HG02852 (cell line): ENCODE measurements around the gene BMI1.

ENCODE experiments used
- ATAC-seq: cut with Tn5 transposase; IDR thresholded peaks from one replicate; pipeline ENCODE4 v1.9.1; 2021; ENCODE audit warnings: mild to moderate bottlenecking, moderate library complexity; ENCODE audit not compliant: unreplicated experiment

Gene BMI1

DNA sequence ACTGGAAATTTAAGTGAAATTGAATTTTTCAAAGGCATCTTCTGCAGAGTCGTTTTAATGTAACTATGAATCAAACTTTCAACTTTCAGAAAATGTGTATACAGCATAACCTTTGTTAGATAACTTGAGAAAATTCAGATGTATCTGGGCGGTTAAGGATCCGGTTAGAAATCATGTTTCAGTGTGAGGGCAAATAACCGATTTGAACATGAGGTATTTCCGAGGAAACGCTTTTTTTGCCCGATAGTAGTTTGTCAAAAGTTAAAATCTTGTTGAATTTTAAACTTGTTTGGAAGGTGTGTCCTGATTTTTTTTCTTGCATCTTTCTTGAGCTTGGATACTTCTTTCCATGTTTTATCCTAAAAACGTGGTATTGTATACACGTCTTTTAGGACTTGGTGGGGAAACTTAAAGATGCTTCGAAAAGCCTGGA, 1.3 kb upstream of the BMI1 start:
- no peak for ATAC-seq

DNA sequence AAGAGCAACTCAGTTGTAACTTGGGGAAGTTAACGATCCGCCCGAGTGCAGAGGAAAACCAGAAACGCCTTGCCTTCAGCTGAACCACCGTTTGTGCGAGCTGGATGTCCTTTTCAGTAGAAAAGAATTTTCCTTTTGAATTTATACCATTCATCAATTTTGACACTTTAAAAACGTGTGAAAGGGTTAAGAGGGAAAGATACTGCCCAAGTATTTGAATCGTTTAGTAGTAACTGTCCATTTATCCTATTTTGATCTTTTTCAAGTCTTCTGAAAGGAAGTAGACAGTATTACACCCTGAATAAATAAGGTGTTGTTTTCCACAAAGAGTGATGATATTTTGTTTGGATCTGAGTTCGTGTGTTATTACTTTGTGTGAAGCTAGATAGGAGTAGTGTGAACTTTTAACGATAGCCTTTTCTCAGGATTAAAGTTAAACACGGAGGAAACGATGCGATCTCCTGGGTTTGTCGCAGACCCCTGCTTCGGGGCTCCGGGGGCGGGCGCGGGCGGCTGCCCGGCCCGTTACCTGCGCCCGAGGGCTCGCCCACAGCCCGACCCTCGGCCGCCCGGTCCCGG, 830 bp upstream of the BMI1 start:
- ATAC-seq: no peak

DNA sequence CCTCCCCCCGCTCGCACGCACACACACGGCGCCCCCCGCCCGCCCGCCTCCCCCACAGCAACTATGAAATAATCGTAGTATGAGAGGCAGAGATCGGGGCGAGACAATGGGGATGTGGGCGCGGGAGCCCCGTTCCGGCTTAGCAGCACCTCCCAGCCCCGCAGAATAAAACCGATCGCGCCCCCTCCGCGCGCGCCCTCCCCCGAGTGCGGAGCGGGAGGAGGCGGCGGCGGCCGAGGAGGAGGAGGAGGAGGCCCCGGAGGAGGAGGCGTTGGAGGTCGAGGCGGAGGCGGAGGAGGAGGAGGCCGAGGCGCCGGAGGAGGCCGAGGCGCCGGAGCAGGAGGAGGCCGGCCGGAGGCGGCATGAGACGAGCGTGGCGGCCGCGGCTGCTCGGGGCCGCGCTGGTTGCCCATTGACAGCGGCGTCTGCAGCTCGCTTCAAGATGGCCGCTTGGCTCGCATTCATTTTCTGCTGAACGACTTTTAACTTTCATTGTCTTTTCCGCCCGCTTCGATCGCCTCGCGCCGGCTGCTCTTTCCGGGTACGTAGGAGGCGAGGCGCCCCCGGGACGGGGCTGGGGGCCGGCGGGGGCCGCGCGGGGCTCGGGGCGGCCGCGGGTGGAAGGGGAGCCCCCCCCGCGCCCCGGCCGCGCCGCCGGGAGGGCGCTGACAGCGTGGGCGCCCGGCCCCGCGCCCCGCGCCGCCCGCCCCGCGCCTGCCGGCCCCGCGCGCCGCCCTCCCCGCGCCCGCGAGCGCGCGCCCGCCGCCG, 441 bp downstream of the BMI1 start:
- peak; percentile 19 for ATAC-seq

DNA sequence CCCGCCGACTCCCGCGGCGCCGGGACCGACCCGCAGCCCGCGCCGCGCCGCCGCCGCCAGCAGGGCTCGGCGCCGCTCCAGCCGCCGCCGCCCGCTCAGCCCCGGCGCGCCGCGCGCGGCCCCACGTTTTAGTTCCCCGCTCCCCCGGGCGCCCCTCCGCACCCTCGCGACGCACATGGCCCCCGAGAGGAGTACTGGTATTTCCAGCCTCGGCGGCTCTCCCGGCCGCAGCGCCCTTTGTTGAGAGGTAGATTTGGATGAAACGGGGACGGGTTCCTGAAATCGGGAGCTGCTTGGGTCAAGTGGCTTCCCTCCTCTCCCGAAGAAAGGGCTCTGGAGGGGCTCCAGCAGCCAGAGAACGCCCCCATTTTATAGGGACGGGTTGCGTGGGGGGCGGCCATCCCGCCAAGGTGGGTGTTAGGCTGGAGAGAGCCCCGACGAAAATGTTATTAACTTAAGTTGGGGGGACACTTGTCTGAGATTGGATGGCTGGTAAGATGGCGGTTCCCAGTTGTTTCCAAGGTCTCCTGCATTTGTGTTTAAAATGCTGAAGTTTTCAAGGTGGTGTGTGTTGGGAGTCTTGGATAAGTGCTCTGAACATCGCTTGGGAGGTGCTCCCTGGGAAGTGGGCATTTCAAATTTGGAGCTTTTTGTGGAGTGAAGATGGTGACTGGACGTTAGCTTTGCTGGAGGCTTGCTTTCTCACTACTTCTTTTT, 1.2 kb downstream of the BMI1 start:
- no peak for ATAC-seq

DNA sequence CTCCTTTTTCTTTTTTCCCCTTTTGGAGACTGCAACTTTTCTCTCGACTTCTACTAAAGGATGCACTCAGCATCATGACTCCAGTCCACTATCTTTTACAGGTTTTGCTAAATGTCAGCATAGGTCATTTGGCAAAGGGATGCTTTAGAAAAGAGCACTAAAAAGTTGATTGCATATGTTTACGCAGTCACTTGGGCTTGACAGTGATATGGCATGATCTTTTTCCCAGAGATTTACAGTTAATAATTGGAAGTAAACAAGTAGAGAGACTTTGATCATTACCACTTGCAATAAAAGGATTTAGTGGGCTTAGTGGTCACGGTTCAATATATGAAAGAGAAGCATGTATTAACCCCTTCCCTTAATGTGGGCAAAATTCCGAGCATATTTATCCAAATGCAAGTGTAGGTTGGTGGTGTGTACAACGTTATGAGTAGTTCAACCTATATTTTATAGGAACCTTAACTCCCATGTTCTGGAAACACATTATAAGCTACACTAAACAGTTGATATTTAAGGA, 1.8 kb downstream of the BMI1 start:
- no peak for ATAC-seq

DNA sequence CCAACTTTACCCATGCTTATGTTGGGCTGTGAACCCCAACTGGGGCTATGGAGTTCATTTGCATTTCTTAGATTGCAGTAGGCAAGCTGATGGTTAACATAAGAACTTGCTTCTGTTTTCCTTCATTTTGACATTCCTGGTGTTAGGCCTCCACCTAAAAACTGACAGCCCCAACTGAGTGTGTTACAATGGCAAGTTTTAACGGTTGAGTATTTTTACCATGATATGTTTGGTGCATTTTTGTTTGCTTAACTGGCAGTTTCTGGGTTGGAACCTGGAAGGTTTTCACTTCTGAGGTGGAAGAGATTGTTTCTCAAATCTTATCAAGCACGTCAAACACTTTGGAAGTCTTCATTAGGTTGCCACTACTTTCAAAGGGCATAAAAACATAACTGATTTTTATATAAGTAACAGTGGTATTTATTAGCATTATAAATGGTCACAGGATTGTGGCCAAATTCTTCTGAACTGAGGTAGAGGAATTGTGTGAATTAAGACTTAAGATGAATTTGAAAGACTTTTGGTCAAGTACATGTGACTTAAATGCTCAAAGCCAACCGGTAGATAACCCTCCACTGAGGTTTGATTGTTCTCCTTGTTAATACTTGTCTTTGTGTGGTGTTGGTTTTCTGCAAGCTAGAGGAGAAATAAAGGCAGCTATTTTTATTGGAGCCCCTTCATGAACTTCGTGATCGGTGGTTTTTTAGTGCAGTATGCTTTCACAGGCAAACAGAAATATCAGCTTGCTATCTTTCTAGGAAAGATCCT, 2.8 kb downstream of the BMI1 start:
- ATAC-seq: no peak

DNA sequence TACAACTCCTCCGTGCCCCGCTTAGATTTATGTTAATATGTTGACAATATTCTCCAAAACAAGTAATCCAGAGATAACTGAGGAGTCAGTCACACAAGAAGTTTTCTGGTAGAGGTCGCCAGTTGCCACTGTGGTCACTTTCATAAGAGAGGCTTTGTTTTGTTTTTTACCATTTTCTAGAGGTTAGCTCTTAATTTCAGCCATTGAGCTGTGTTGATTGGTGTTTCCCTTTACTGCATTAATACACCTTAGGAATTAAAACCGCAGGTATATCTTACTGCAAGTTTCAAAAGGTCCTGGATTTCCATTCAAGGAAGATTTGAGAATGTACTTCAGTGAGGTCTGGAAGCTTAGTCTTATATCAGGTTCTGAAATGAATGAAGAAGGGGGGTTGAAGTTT, 3.5 kb downstream of the BMI1 start:
- no peak for ATAC-seq

DNA sequence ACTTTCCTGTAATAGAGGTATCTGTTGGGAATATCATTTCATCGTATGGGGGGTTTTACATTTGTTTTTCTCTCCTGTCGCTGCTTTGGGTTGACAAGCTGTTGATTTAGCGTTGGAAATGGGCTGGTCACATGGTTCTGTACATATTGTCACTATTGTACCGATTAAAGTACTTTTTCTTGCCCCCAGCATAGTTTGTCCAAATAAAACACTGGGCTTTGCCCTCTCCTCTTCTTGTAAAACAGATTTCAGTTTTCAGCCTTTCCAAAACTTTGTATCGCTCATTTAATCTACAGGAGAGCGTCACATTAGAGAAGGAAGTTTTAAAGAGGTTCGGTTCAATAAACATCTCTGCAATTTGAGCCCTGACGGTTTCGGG, 4.0 kb downstream of the BMI1 start:
- ATAC-seq: no peak

DNA sequence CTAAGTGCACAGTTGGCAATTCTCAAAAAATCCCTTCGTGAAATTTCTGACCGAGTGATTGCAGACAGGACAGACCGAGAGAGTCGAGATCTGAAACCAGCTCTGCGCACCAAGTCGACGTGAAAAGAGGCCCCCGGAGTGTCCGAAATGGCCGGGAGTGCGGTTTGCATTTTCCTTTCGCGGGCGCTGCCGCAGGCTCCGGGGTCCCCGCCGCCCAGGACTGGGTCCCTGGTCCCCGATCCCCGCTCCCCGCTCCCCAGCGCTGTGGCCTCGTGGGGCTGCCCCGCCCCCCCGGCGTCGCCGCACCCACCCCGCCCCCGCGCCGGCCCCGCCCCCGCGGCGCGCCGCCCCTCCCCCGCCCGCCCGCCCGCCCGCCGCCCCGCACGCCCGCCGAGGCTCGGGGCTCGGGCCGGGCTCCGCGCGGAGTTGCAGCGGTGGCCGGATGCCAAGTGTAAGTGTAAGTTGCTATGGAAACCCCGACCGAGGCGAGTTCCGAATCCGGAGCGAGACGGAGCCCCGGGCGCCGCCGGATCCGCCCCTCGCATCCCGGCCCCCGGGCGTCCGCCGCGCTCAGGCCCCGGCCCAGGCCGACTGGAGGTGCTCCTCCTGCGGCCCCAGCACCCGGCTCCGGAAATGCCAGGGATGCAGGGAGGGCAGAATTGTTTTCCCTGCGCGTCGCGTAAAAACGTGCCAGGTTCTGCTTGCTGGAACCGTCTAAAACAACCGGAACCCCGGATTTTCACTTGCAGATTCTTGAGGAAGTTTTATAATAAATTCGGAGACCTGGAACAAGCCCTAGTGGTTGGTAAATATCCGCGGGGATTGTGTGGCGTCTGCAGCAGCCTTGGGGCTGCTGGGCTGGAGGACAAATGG, 4.6 kb downstream of the BMI1 start:
- peak; percentile 43 for ATAC-seq

DNA sequence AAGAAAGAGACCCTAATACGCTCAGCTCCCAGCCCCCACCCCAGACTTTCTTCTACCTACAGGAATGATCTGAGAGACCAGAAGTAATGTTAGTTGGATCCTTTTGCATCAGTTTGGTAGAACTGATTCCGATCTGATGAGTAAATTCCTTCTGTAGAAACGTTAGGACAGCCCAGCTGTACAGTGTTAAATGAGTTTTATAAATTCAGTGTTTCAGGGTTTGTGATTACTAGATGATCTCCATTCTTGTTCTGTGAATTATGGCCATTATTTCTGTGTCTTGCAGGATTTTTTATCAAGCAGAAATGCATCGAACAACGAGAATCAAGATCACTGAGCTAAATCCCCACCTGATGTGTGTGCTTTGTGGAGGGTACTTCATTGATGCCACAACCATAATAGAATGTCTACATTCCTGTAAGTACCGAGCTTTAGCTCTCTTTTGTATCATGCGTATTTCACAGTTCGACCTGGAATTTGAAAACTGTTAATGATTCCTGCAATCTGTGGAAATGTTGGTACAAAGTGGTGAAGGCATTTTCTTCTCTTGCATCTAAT, 5.3 kb downstream of the BMI1 start:
- ATAC-seq: no peak

DNA sequence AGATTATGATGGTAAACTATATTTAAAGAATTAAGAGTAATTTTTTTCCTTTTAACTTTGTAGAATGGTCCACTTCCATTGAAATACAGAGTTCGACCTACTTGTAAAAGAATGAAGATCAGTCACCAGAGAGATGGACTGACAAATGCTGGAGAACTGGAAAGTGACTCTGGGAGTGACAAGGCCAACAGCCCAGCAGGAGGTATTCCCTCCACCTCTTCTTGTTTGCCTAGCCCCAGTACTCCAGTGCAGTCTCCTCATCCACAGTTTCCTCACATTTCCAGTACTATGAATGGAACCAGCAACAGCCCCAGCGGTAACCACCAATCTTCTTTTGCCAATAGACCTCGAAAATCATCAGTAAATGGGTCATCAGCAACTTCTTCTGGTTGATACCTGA, 8.3 kb downstream of the BMI1 start:
- ATAC-seq: no peak

DNA sequence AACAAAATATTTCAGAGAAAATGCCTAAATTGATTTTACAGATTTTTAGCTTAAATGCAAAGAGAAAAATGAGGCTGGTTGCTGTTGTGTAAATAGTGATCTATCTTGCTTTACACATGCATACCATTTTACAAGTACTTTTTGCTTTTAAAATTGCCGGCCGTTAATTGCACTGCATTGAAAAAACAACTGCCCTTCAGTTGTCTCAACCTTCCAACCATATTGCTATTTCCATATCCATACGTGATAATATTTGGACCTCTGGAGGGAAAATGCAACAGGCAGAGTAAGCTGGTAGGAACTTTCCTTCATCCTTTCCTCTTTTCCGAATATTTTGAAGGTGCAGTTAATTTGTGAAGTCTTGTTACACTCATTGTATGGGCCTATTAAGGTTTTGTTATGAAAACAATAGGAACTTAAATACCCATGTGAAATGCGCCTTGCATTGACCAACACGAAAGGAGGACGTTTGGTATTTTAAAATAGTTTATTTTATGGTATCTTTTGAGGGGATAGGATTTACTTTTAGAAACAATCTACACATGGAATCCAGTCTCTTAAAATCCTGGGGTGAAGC, 11.3 kb downstream of the BMI1 start:
- no peak for ATAC-seq

DNA sequence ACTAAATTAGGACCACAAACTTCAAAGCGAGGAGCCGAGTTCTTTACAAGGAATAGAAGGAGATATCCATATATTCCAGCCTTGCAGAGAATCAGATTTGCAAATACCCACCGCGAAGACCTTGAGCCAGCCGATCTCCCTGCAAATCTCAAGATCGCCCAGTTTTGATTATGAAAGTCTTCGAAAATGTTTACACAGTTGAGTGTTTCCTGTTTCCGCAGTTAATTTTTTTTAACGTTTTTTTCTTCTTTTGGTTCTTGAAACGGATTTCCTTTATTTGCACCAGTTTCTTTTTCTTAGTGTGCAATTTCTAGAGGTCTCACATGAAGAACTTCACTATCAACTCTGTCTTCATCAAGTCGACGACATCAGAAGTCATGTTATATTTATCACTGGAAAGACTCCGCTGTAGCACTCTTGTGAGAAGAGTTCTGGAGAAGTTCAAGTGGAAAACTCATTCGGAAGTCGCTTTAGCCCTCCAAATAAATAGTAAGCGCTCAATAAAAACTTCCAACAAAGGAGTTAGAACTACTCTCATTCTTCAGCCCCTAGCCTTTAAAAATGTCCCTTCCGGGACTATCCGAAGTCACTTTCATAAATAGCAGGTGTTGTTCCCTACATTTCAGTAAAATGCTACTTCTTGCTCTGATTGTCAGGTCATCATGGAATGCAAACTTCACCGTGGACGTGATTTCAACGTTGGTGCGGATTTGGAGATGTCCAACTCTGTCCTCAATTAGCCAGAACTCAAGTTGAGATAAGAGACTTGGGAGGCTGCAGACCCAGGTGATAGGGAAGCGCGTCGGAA, 12.5 kb downstream of the BMI1 start:
- ATAC-seq: no peak

DNA sequence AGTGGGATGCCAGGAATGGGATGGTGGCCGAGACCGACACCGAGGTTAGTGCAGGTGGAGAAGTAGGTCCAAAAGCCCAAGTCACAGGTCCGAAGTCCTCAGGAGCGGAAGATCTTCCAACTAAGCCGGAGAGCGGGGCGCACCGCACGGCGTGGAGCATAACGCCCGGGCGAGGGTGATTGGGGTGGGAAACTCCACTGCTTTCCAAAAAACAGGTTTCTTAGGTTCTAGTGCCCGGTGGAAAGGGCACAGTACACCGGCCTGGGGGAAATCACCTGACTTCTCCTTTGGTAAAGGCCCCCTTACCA, 13.0 kb downstream of the BMI1 start:
- no peak for ATAC-seq

DNA sequence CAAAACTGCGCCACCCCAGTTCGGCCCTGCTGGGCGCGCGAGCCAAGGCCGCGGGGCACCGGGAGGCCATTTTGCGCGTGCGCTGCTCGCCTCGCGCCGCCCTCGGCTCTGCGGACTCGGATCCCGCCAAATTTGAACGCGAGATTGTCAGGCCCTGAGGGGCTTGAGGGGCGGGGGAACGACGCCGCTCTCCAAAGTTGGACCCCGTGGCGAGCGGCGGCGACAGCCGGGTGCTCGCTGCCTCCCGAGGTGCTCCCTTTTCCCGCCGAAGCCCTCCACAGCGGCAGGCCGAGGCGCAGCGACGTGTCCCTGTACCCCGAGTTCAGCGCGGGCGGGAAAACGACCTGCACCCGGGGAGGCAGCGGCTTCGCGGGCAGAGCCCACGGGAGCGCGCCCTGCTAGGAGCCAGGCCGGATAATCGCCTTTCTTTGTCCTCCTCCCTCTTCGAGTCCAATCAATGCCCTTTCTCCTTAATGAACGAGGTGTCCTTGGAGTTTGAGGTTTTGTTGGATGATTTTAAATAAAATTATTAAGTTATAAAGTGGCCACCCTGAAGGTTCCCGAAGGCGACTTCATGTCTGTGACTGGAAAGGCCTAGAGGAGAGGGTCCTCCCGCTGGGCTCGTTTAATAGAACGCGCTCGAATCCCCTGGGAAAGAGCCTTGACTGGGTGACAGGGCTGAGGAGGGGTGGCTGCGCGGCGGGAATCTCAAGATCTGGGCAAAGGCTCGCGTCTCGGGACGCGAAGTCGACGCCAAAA, 13.7 kb downstream of the BMI1 start:
- no peak for ATAC-seq

DNA sequence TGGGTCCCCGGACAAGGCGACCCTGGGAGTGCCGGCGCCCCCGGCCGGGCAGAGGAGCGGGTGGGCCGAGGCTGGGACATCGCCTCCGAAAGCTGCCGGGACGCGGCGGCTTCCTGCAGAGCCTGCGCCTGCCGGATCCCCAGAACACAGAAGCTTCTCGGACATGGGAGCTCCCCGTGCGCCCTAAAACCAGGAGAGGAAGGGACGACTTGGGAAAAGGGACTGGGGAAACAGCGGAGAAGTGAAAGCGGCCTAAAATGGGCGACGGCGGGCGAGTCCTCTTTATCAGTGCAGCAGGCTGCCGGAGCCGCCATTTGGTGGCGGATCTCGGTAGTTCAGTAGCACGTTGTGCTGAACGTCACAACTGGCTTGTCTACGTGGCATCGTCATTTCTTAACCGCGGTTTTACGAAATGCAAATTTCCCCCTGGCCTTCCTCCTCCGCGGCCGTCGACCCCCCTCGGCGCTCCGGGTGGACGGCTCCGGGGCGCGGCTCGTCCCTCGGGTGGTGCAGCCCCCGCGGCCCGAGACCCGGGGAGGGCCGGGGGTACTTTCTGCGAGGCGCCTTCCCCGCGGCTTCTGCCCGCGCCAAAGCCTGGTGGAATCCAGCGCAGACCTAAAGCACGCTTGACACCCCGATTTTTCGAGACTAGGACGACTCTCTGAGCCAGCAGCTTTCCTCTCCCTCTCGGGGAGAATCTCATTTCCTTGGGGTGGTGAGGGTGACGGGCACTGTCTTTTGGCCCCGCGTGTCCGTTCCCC, 14.5 kb downstream of the BMI1 start:
- peak; percentile 55 for ATAC-seq

DNA sequence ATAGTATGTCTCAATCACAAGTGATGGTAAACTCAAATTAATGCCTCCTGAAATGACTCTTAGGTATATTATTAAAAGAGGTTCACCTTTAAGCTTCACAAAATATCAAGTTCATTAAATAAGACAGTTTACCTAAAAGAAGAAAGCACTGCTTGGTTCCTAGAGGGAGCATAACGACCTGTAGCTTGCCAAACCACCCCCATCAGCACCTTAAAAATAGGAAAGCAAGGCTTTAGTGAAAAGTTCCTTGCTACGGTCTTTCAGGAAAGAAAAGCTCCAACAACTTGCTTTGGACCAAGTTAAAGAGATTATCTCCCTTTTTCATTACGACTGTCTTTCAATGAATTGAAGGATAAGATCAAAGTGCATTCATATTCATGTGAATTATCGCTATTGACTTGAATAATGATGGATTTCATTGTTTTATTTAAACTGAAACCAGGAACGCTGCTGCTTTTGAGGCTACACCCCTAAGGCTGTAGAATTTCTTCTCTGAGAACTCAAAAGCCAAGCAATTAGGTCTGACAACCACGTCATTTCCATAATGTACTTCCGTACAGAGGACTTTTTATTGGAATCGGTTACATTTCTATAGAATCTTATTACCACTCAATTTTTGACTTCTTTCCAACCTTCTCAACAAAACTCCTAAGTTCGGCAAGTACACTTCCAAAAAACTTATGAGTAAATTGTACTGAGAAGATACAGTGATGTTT, 17.4 kb downstream of the BMI1 start:
- no peak for ATAC-seq
